ENCODE measurements around the gene XNDC1N. TPM values are rescaled to one million over a fixed set of nuclear protein-coding genes. Genes with fewer than 3 reads are reported as not detected.
"Not testable (repeated sequence)": the region's sequence is repeated elsewhere in the genome, so short reads cannot be mapped to it uniquely, and the experiment has no call there.

The XNDC1N gene
- total and polyA plus RNA-seq, 4 donors = 3.9 to 12.8 (median 6.4) TPM

DNA sequence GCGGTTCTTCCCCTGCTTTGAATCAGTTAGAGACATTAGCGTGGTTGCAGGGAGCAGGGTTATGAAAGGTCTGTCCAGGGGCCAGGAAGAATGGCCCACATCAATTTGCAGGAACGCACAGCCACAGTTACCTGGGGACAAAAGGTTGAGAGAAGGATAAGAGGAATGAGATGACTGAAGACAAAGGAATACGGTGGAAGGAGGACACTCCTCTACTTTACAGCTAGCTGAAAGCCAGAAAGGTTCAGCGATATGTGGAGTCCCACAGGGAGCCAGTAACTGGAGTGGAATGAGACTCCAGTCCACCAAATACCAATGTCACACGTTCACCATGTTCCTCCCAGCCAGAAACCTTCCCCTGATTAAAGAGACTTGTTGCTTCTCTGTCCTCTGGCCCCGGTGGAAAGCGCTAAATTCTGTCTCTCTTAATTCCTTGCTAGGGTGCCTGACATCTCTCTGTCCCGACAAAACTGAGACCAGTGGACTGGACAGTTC lies 10.7 kb downstream of the XNDC1N start:
- no peak for ATAC-seq (ENCODE audit: low FRiP score)
- intact Hi-C loops (cut with DNase I) = no loop called here
- H3K4me1 ChIP-seq (ENCODE audit: control insufficient read depth in 1 of 2, insufficient read depth in 2 of 2, low read length in 2 of 2) = no peaks in the 10 kb centered on the region
- no peak overlapping the region for H3K4me3 ChIP-seq (ENCODE audit: low read length in 2 of 2)
- no peaks in the 10 kb centered on the region for H3K9me3 ChIP-seq (ENCODE audit: control insufficient read depth, low read length)
- H3K27me3 ChIP-seq (ENCODE audit: control insufficient read depth in 1 of 2, insufficient read depth in 2 of 2, low read length in 1 of 2) = no peaks in the 10 kb centered on the region
- peaks cover 3 to 5% of the 10 kb centered on the region in 2 donors for H3K36me3 ChIP-seq (ENCODE audit: control insufficient read depth in 1 of 2, insufficient read depth in 2 of 2, low read length in 1 of 2)
- no peak for DNase-seq
- no peak overlapping the region for H3K27ac ChIP-seq (ENCODE audit: low read depth in 1 of 2, low read length in 2 of 2)
- WGBS, 2 donors = 87 to 89% methylated on average over 9 of the region's 9 CpGs

DNA sequence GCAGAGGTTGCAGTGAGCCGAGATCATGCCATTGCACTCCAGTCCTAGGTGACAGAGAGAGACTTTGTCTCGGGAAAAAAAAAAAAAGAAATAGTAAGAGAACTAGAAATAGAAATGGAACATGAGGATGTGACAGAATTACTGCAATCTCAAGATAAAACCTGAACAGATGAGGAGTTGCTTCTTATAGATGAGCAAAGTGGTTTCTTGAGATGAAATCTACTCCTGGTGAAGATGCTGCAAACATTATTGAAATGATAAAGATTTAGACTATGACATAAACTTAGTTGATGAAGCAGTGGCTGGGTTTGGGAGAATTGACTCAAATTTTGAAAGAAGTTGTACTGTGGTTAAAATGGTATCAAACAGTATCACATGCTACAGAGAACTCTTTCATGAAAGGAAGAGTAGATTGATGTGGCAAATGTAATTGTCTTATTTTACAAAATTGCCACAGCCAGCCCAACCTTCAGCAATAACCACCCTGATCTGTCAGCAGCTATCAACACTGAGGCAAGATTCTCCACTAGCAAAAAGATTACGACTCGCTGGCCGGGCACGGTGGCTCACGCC lies 13.7 kb downstream of the XNDC1N start:
- no peak overlapping the region for H3K4me3 ChIP-seq (ENCODE audit: low read length in 2 of 2)
- H3K4me1 ChIP-seq (ENCODE audit: control insufficient read depth in 1 of 2, insufficient read depth in 2 of 2, low read length in 2 of 2) = no peaks in the 10 kb centered on the region
- intact Hi-C loops (cut with DNase I) = no loop called here
- no peaks in the 10 kb centered on the region for H3K9me3 ChIP-seq (ENCODE audit: control insufficient read depth, low read length)
- peaks cover 3 to 5% of the 10 kb centered on the region in 2 donors for H3K36me3 ChIP-seq (ENCODE audit: control insufficient read depth in 1 of 2, insufficient read depth in 2 of 2, low read length in 1 of 2)
- H3K27ac ChIP-seq (ENCODE audit: low read depth in 1 of 2, low read length in 2 of 2) = no peak overlapping the region
- 93 to 97% methylated on average over 7 of the region's 7 CpGs for WGBS, 2 donors
- ATAC-seq (ENCODE audit: low FRiP score) (no peak), DNase-seq (no peak)
- no peaks in the 10 kb centered on the region for H3K27me3 ChIP-seq (ENCODE audit: control insufficient read depth in 1 of 2, insufficient read depth in 2 of 2, low read length in 1 of 2)

DNA sequence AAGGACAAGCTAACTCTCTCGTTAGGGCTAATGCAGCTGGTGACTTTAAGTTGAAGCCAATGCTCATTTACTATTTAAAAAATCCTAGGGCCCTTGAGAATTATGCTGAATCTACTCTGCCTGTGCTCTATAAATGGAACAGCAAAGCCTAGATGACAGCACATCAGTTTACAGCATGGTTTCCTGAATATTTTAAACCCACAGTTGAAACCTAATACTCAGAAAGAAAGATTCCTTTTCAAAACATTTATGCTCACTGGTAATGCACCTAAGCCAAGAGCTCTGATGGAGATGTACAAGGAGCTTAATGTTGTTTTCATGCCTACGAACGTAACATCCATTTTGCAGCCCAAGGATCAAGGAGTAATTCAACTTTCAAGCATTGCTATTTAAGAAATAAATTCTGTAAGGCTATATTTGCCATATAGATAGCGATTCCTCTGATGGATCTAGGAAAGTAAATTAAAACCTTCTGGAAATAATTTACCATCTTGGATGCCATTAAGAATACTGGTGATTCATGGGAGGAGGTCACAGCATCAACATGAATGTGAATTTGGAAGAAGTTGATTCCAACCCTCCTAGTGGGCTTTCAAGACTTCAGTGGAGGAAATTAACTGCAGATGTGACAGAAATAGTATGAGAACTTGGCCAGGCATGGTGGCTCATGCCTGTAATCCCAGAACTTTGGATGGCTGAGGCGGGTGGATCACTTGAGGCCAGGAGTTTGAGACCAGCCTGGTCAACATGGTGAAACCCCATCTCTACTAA lies 14.5 kb downstream of the XNDC1N start:
- no peak overlapping the region for H3K4me3 ChIP-seq (ENCODE audit: low read length in 2 of 2)
- no peak for DNase-seq
- no peak for ATAC-seq (ENCODE audit: low FRiP score)
- H3K4me1 ChIP-seq (ENCODE audit: control insufficient read depth in 1 of 2, insufficient read depth in 2 of 2, low read length in 2 of 2) = no peaks in the 10 kb centered on the region
- no peaks in the 10 kb centered on the region for H3K27me3 ChIP-seq (ENCODE audit: control insufficient read depth in 1 of 2, insufficient read depth in 2 of 2, low read length in 1 of 2)
- 84 to 90% methylated on average over 5 of the region's 5 CpGs for WGBS, 2 donors
- H3K27ac ChIP-seq (ENCODE audit: low read depth in 1 of 2, low read length in 2 of 2) = no peak overlapping the region
- intact Hi-C loops (cut with DNase I) = no loop called here
- H3K36me3 ChIP-seq (ENCODE audit: control insufficient read depth in 1 of 2, insufficient read depth in 2 of 2, low read length in 1 of 2) = peaks cover 3 to 5% of the 10 kb centered on the region in 2 donors
- no peaks in the 10 kb centered on the region for H3K9me3 ChIP-seq (ENCODE audit: control insufficient read depth, low read length)

DNA sequence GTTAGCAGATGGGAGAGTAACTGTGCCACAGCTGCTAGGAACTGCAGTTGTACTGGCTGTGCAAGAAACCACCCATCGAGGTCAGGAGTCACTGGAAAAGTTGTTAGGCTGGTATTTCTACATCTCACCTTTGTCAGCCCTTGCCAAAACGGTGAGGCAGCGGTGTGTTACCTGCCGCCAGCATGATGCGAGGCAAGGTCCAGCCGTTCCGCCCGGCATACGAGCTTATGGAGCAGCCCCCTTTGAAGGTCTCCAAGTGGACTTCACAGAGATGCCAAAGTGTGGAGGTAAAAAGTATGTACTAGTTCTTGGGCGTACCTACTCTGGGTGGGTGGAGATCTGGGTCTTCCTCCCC lies 16.4 kb downstream of the XNDC1N start:
- 94 to 96% methylated on average over 10 of the region's 10 CpGs for WGBS, 2 donors
- H3K9me3 ChIP-seq (ENCODE audit: control insufficient read depth, low read length); H3K27me3 ChIP-seq (ENCODE audit: control insufficient read depth in 1 of 2, insufficient read depth in 2 of 2, low read length in 1 of 2); DNase-seq; H3K36me3 ChIP-seq (ENCODE audit: control insufficient read depth in 1 of 2, insufficient read depth in 2 of 2, low read length in 1 of 2); intact Hi-C loops (cut with DNase I); ATAC-seq (ENCODE audit: low FRiP score); H3K27ac ChIP-seq (ENCODE audit: low read depth in 1 of 2, low read length in 2 of 2); H3K4me3 ChIP-seq (ENCODE audit: low read length in 2 of 2); H3K4me1 ChIP-seq (ENCODE audit: control insufficient read depth in 1 of 2, insufficient read depth in 2 of 2, low read length in 2 of 2): not testable (repeated sequence)

DNA sequence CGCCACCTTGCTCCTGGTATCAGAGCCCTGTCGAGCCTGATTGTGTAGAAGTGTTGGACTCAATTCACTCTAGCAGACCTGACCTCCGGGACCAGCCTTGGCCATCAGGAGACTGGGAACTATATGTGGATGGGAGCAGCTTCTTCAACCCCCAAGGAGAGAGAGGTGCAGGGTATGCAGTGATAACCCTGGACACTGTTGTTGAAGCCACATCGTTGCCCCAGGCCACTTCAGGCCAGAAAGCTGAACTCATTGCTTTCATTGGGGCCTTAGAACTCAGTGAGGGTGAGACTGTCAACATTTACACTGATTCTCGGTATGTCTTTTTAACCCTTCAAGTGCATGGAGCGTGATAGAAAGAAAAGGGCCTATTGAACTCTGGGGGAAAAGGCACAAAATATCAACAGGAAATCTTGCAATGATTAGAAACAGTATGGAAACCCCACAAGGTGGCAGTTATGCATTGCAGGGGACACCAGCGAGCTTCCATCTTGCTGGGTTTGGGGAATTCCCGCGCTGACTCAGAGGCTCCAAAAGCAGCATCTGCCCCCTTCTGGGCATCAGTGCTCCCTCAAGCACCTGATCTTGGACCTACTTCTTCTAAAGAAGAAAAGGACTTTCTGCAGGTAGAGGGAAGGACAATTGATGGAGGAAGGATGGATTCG lies 16.9 kb downstream of the XNDC1N start:
- H3K9me3 ChIP-seq (ENCODE audit: control insufficient read depth, low read length); H3K4me3 ChIP-seq (ENCODE audit: low read length in 2 of 2); DNase-seq; H3K27me3 ChIP-seq (ENCODE audit: control insufficient read depth in 1 of 2, insufficient read depth in 2 of 2, low read length in 1 of 2); H3K4me1 ChIP-seq (ENCODE audit: control insufficient read depth in 1 of 2, insufficient read depth in 2 of 2, low read length in 2 of 2); intact Hi-C loops (cut with DNase I); H3K27ac ChIP-seq (ENCODE audit: low read depth in 1 of 2, low read length in 2 of 2); H3K36me3 ChIP-seq (ENCODE audit: control insufficient read depth in 1 of 2, insufficient read depth in 2 of 2, low read length in 1 of 2); ATAC-seq (ENCODE audit: low FRiP score): not testable (repeated sequence)
- 79 to 81% methylated on average over 10 of the region's 10 CpGs for WGBS, 2 donors

DNA sequence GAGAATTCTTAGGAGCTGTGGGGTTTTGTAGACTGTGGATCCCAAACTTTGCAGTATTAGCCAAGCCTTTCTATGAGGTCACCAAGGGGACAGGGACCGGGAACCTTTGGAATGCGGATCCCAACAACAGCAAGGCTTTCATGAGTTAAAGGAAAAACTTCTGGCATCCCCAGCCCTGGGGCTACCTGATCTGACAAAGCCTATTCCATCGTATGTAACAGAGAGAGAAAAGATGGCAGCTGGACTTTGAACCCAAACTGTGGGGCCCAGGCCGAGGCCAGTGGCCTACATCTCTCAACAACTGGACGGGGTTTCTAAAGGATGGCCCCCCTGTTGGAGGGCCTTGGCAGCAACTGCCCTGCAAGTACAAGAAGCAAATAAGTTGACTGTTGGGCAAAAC lies 17.6 kb downstream of the XNDC1N start:
- 83 to 92% methylated on average over 5 of the region's 5 CpGs for WGBS, 2 donors
- H3K4me3 ChIP-seq (ENCODE audit: low read length in 2 of 2); H3K4me1 ChIP-seq (ENCODE audit: control insufficient read depth in 1 of 2, insufficient read depth in 2 of 2, low read length in 2 of 2); H3K27me3 ChIP-seq (ENCODE audit: control insufficient read depth in 1 of 2, insufficient read depth in 2 of 2, low read length in 1 of 2); H3K27ac ChIP-seq (ENCODE audit: low read depth in 1 of 2, low read length in 2 of 2); intact Hi-C loops (cut with DNase I); DNase-seq; H3K9me3 ChIP-seq (ENCODE audit: control insufficient read depth, low read length); ATAC-seq (ENCODE audit: low FRiP score); H3K36me3 ChIP-seq (ENCODE audit: control insufficient read depth in 1 of 2, insufficient read depth in 2 of 2, low read length in 1 of 2): not testable (repeated sequence)

DNA sequence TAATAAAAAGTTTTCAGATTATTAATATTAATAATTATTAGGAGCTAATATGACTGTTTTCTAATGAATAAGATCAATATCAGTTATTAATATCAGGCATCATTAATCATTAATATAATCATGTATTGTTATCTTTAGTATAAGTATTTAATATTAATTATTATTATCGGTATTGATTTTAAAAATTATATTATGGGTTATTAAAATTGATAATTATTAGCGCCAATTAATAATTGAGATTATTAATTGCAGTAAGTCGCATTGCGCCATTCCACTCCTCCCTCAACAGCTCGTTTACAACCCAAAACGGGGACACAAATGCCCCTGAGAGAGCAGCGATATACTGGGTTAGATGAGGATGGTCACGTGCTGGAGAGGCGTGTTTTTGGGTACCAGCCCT lies 20.2 kb downstream of the XNDC1N start:
- Histone ChIP-seq H3K9me3 (ENCODE audit: control insufficient read depth, low read length) (no peaks in the 10 kb centered on the region), H3K36me3 (ENCODE audit: control insufficient read depth in 1 of 2, insufficient read depth in 2 of 2, low read length in 1 of 2) (no peaks in the 10 kb centered on the region), H3K4me1 (ENCODE audit: control insufficient read depth in 1 of 2, insufficient read depth in 2 of 2, low read length in 2 of 2) (no peaks in the 10 kb centered on the region), H3K27ac (ENCODE audit: low read depth in 1 of 2, low read length in 2 of 2) (no peak overlapping the region), H3K27me3 (ENCODE audit: control insufficient read depth in 1 of 2, insufficient read depth in 2 of 2, low read length in 1 of 2) (no peaks in the 10 kb centered on the region), H3K4me3 (ENCODE audit: low read length in 2 of 2) (no peak overlapping the region)
- DNase-seq = no peak
- no peak for ATAC-seq (ENCODE audit: low FRiP score)
- intact Hi-C loops (cut with DNase I) = no loop called here
- 84% methylated on average over 9 of the region's 9 CpGs for WGBS, 2 donors

DNA sequence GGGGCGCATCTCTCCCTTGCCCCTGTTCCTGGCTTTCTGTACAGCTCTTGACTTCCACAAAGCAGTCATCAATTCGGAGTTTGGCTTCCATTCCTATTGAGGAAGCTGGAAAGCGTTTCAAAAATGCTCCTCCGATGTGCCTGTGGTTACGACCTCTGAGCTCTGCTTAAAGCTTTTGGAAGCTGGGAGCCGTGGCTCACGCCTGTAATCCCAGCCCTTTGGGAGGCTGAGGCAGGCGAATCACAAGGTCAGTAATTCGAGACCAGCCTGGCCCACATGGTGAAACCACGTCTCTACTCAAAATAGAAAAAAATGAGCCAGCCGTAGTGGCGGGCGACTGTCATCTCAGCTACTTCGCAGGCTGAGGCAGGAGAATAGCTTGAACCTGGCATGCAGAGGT lies 27.3 kb downstream of the XNDC1N start:
- H3K27me3 ChIP-seq (ENCODE audit: control insufficient read depth in 1 of 2, insufficient read depth in 2 of 2, low read length in 1 of 2); ATAC-seq (ENCODE audit: low FRiP score); H3K9me3 ChIP-seq (ENCODE audit: control insufficient read depth, low read length); DNase-seq; H3K4me3 ChIP-seq (ENCODE audit: low read length in 2 of 2); H3K27ac ChIP-seq (ENCODE audit: low read depth in 1 of 2, low read length in 2 of 2); H3K36me3 ChIP-seq (ENCODE audit: control insufficient read depth in 1 of 2, insufficient read depth in 2 of 2, low read length in 1 of 2); intact Hi-C loops (cut with DNase I); H3K4me1 ChIP-seq (ENCODE audit: control insufficient read depth in 1 of 2, insufficient read depth in 2 of 2, low read length in 2 of 2): not testable (repeated sequence)
- WGBS, 2 donors = 63 to 68% methylated on average over 14 of the region's 14 CpGs

DNA sequence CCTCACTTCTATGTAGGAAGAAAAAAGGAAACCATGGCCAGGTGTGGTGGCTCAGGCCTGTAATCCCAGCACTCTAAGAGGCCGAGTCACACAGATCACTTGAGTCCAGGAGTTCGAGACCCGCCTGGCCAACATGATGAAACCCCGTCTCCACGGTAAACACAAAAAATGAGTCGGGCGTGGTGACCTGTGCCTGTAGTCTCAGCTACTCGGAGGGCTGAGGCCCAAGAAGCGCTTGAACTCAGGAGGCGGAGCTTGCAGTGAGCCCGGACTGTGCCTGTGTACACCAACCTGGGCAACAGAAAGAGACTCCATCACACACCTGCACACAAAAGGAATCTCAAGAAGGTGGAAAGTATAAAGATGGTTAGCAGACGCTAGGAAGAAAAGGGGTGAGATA lies 32.4 kb downstream of the XNDC1N start:
- Histone ChIP-seq H3K4me3 (ENCODE audit: low read length in 2 of 2) (no peak overlapping the region), H3K4me1 (ENCODE audit: control insufficient read depth in 1 of 2, insufficient read depth in 2 of 2, low read length in 2 of 2) (no peaks in the 10 kb centered on the region), H3K36me3 (ENCODE audit: control insufficient read depth in 1 of 2, insufficient read depth in 2 of 2, low read length in 1 of 2) (no peaks in the 10 kb centered on the region), H3K9me3 (ENCODE audit: control insufficient read depth, low read length) (peaks cover 1% of the 10 kb centered on the region), H3K27me3 (ENCODE audit: control insufficient read depth in 1 of 2, insufficient read depth in 2 of 2, low read length in 1 of 2) (no peaks in the 10 kb centered on the region), H3K27ac (ENCODE audit: low read depth in 1 of 2, low read length in 2 of 2) (no peak overlapping the region)
- intact Hi-C loops (cut with DNase I) = no loop called here
- no peak for DNase-seq
- WGBS, 2 donors = 96 to 97% methylated on average over 12 of the region's 12 CpGs
- no peak for ATAC-seq (ENCODE audit: low FRiP score)

Data from aorta (tissue), 5 donors.